ENCODE data around the gene ADAMTS2. TPM values are rescaled to one million over a fixed set of nuclear protein-coding genes. Genes with fewer than 3 reads are reported as not detected.
"Not testable (repeated sequence)": the region's sequence is repeated elsewhere in the genome, so short reads cannot be mapped to it uniquely, and the experiment has no call there.

Gene ADAMTS2
- total and polyA plus RNA-seq, 4 donors, result 12.5 to 27.1 (median 19.7) TPM

DNA sequence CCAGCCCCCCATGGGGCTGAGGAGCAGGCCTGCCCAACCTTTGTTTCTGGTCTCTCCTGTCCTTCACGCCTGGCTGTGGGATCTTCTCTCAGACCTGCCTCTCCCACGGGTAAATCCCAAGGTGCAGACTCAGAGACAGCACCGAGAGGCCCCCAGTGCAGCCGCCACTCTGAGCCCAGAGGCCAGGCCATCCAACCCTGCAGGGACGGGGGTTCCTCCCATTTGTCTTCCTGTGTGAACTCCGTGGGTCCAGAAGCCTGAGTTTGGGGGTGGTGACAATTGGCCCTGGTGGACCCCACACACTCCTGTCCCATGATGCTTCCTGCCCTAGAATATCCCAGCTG is 123.4 kb downstream of the ADAMTS2 start:
- WGBS (ENCODE audit: insufficient coverage), result 93% methylated on average over 4 of the region's 6 CpGs

DNA sequence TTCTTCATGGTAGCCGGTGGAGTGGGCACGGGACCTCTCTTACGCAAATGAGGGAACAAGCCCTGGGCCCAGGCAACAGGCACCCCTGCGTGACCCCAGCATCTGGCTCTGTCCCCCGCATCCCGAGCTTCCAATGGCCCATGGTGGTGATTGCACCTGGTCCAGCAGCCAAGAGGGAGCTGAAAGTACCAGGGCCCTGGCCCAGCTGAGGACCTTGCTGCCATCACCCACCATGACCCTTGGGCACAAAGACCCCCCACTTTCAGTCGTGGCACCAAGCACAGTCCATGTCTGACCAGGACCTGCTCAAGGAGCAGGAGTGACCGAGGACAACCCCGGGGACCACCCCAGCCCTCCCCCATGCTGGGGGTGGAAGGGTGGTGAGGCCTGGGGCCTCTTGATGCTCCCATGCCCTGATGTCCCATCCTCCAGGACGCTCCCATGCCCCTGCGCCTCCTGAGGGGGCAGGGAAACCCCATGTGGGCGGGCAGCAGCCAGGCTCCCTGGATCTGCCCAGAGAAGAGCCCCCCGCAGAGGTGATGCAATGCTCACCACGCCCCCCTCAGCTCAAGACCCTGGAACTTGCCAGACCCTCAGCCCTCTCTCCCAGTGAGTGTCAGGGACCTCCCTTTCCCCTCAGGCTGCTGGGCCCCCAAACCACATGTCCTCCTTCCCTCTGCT is 123.9 kb downstream of the ADAMTS2 start:
- Histone ChIP-seq H3K27me3 (ENCODE audit: control insufficient read depth, insufficient read depth, low read length) (no peaks in the 10 kb centered on the region), H3K4me1 (ENCODE audit: control insufficient read depth, insufficient read depth, low read length) (peaks cover 24% of the 10 kb centered on the region), H3K4me3 (ENCODE audit: low read depth, low read length) (no peak overlapping the region), H3K9me3 (ENCODE audit: control insufficient read depth, insufficient read depth, low read length) (peaks cover 7% of the 10 kb centered on the region), H3K27ac (ENCODE audit: low read depth, low read length) (no peak overlapping the region), H3K36me3 (ENCODE audit: control insufficient read depth, insufficient read depth, low read length) (peaks cover 3% of the 10 kb centered on the region)
- no peak for DNase-seq (ENCODE audit: low read depth in 4 of 6, low spot score in 6 of 6)
- WGBS (ENCODE audit: insufficient coverage), result 94% methylated on average over 10 of the region's 14 CpGs

More for the DNA sequence above, 123.4 kb downstream of the ADAMTS2 start:
- Histone ChIP-seq H3K27ac (ENCODE audit: low read depth, low read length) (no peak overlapping the region), H3K4me3 (ENCODE audit: low read depth, low read length) (no peak overlapping the region), H3K4me1 (ENCODE audit: control insufficient read depth, insufficient read depth, low read length) (peaks cover 24% of the 10 kb centered on the region), H3K9me3 (ENCODE audit: control insufficient read depth, insufficient read depth, low read length) (peaks cover 7% of the 10 kb centered on the region), H3K27me3 (ENCODE audit: control insufficient read depth, insufficient read depth, low read length) (no peaks in the 10 kb centered on the region), H3K36me3 (ENCODE audit: control insufficient read depth, insufficient read depth, low read length) (peaks cover 3% of the 10 kb centered on the region)
- DNase-seq (ENCODE audit: low read depth in 4 of 6, low spot score in 6 of 6), result no peak

DNA sequence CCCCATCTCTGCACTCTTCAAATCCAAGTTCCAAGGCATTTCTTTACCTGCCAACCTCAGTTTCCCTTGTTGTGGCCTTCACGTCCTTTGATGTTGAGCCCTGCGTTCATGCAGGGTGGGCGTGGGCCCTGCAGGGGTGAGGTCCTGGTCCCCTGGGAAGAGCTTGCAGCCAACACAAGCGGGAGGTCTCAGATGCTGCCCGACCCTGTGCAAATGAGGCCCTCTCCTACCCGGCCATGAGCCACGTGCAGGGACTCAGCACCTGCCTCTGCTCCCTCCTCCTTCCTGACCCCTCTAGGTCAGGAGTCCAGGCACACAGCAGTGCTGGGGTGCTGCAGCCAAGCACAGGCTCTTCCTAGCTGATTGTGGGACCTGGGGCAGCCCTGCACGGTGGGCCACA is 124.5 kb downstream of the ADAMTS2 start:
- 75% methylated on average over 8 of the region's 8 CpGs for WGBS (ENCODE audit: insufficient coverage)
- H3K27ac ChIP-seq (ENCODE audit: low read depth, low read length), result no peak overlapping the region
- H3K9me3 ChIP-seq (ENCODE audit: control insufficient read depth, insufficient read depth, low read length), result peaks cover 7% of the 10 kb centered on the region
- H3K27me3 ChIP-seq (ENCODE audit: control insufficient read depth, insufficient read depth, low read length), result no peaks in the 10 kb centered on the region
- peaks cover 24% of the 10 kb centered on the region for H3K4me1 ChIP-seq (ENCODE audit: control insufficient read depth, insufficient read depth, low read length)
- no peak overlapping the region for H3K4me3 ChIP-seq (ENCODE audit: low read depth, low read length)
- peaks cover 3% of the 10 kb centered on the region for H3K36me3 ChIP-seq (ENCODE audit: control insufficient read depth, insufficient read depth, low read length)
- DNase-seq (ENCODE audit: low read depth in 4 of 6, low spot score in 6 of 6), result no peak

DNA sequence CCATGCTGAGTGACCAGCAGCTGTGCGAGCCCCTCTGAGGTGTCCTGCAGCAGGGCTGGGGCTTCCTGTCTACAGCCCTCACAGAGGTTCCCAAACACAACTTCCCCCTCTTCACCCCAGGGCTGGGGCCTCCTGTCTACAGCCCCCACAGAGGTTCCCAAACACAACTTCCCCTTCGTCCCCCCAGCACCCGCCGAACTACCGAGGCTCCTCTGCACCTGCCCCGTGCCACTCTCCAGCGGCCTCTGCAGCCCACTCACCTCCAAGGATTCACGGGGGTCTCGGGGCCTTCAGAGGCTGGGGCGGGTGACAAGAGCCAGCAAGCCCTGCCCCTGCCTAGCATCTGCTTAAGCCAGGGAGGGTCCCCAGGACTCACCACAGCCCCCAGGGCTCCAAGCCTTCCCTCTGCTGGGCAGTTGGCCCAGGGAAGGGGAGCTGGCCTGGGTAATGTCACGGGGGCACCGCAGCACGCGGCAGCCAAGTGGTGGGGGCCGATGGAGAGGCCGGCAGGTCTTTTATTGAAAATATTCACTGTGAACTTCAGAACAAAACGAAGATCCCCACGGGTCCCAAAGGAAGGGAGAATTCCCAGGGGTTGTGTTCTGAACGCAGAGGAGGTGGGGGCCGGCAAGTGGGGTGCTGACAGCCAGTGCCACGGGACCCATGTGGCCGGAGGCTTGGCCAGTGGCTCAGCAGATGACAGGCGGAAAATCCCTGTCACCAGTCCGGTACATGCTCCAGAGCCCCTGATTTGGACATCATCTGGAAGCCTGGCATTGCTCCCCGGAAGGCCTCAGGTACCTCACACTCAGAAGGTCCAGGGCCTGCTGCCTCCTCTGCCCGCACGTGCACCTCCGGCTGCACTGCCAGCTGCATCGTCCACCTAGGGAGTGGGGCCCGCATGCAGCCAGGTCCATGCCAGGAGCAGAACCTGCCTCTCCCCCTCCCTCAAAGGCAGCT is 125.3 kb downstream of the ADAMTS2 start:
- Histone ChIP-seq H3K27ac (ENCODE audit: low read depth, low read length) (no peak overlapping the region), H3K9me3 (ENCODE audit: control insufficient read depth, insufficient read depth, low read length) (peaks cover 7% of the 10 kb centered on the region), H3K4me3 (ENCODE audit: low read depth, low read length) (no peak overlapping the region), H3K4me1 (ENCODE audit: control insufficient read depth, insufficient read depth, low read length) (peaks cover 24% of the 10 kb centered on the region), H3K27me3 (ENCODE audit: control insufficient read depth, insufficient read depth, low read length) (no peaks in the 10 kb centered on the region), H3K36me3 (ENCODE audit: control insufficient read depth, insufficient read depth, low read length) (peaks cover 3% of the 10 kb centered on the region)
- DNase-seq (ENCODE audit: low read depth in 4 of 6, low spot score in 6 of 6), result no peak
- 86% methylated on average over 30 of the region's 30 CpGs for WGBS (ENCODE audit: insufficient coverage)

DNA sequence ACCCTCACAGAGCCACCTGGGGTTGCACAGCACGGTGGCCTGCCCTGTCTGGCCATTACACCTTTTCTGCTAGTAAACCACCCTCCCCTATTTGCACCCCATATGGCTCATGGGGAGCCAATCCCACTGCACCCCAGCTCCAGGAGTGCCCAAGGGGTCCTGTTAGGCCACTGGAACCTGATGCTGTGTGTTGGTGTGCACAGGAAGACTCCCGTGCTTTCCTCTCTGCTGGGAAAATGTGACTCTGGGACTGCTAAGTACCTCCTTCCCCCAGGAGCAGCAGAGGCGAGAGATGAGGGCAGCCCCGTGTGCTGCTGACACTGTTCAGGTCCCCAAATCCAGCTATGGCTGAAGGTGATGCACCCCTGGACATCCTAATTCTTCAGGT is 126.3 kb downstream of the ADAMTS2 start:
- peaks cover 3% of the 10 kb centered on the region for H3K36me3 ChIP-seq (ENCODE audit: control insufficient read depth, insufficient read depth, low read length)
- no peak overlapping the region for H3K27ac ChIP-seq (ENCODE audit: low read depth, low read length)
- 76% methylated on average over 4 of the region's 4 CpGs for WGBS (ENCODE audit: insufficient coverage)
- no peaks in the 10 kb centered on the region for H3K27me3 ChIP-seq (ENCODE audit: control insufficient read depth, insufficient read depth, low read length)
- no peak for DNase-seq (ENCODE audit: low read depth in 4 of 6, low spot score in 6 of 6)
- peaks cover under 1% of the 10 kb centered on the region for H3K9me3 ChIP-seq (ENCODE audit: control insufficient read depth, insufficient read depth, low read length)
- peaks cover 24% of the 10 kb centered on the region for H3K4me1 ChIP-seq (ENCODE audit: control insufficient read depth, insufficient read depth, low read length)
- no peak overlapping the region for H3K4me3 ChIP-seq (ENCODE audit: low read depth, low read length)

DNA sequence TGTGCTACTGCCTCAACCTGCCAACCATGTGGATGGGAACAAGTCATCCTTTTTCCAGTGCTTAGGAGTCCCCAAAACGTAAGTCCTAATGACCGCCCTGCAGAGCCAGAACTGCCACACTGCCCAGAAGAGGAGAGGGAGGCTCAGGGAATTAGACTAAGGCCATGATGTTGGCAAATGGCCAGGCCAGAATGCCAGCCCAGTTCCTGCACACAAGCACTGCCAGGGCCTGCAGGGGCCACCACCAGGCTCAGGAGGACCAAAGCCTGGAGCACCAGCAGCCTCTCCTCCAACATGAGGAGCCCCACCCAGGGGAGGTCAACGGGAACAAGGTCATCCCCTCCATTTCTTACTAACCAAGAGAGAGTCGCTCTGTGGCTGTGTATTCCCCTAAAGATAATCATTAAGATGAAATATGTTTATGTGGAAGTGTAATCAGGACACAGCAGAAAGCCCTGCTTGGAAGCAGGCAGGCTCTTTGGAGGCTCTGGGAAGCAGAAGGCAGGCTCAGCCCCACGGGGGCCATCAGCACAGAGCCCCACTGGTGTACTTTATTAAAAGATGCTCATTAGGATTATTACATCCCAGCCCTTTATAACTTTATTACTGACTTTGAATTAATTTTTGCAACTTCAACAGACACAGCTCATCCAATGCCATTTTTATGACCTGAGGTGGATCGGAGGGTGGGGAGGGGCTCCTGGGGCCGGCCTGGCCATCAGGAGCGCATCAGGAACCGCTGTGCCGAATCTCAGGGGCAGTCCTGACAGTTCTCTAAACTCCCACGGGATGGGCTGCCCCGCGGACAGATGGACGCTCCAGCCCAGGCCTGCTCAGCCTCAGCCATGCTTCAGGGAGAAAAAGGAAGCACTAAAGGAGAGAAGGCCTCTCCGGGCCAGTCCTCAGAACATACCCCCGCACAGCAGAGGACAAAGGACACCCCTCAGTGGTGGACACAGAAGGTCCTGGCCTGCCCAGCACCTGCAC is 127.0 kb downstream of the ADAMTS2 start:
- DNase-seq (ENCODE audit: low read depth in 4 of 6, low spot score in 6 of 6), result peak in 1 of 6 donors; percentile 81
- H3K36me3 ChIP-seq (ENCODE audit: control insufficient read depth, insufficient read depth, low read length), result peaks cover 3% of the 10 kb centered on the region
- H3K4me1 ChIP-seq (ENCODE audit: control insufficient read depth, insufficient read depth, low read length), result peaks cover 24% of the 10 kb centered on the region
- H3K9me3 ChIP-seq (ENCODE audit: control insufficient read depth, insufficient read depth, low read length), result no peaks in the 10 kb centered on the region
- H3K4me3 ChIP-seq (ENCODE audit: low read depth, low read length), result no peak overlapping the region
- H3K27me3 ChIP-seq (ENCODE audit: control insufficient read depth, insufficient read depth, low read length), result no peaks in the 10 kb centered on the region
- no peak overlapping the region for H3K27ac ChIP-seq (ENCODE audit: low read depth, low read length)
- 59% methylated on average over 13 of the region's 16 CpGs for WGBS (ENCODE audit: insufficient coverage)

DNA sequence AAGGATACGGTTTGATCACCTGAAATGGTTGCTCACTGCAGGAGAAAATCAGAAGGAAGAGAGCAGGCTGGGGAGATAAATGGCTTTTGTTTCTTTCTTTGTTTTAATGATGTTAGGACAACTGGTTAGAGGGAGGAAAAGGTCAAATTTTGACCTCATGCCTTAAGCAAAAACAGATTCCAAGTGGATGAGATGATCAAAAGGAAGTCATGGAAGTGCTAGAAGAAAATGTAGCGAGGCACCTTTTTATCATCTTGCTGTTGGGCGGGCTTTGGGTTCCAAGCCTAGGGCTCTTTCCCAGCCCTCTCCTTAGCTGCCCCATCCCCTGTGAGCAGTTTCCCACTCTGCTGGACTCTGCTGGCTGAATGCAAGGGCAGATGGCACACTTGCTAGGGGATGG is 127.9 kb downstream of the ADAMTS2 start:
- H3K27me3 ChIP-seq (ENCODE audit: control insufficient read depth, insufficient read depth, low read length), result no peaks in the 10 kb centered on the region
- peaks cover 3% of the 10 kb centered on the region for H3K36me3 ChIP-seq (ENCODE audit: control insufficient read depth, insufficient read depth, low read length)
- H3K4me3 ChIP-seq (ENCODE audit: low read depth, low read length), result no peak overlapping the region
- H3K27ac ChIP-seq (ENCODE audit: low read depth, low read length), result no peak overlapping the region
- H3K9me3 ChIP-seq (ENCODE audit: control insufficient read depth, insufficient read depth, low read length), result no peaks in the 10 kb centered on the region
- peaks cover 24% of the 10 kb centered on the region for H3K4me1 ChIP-seq (ENCODE audit: control insufficient read depth, insufficient read depth, low read length)
- DNase-seq (ENCODE audit: low read depth in 4 of 6, low spot score in 6 of 6), result no peak
- 75% methylated on average over 3 of the region's 3 CpGs for WGBS (ENCODE audit: insufficient coverage)

DNA sequence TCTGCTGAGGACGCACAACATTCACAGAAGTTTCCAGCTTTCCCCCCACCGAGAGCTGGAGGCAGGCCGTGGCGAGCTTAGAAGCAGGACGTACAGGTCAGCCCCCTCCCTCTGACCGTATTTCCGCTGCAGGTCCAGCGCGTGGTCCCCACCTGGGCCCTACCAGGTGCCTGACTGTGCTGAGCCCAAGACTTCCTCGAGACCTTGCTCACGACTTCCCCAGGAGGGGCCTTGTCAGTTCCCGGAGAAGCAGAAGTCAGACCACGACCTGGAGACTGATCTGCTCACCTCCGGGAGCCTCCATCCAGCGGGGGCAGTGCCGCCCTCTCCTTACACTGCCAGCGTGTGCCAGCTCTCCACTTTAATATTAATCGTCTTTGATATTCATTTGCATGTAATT is 128.9 kb downstream of the ADAMTS2 start:
- not testable (repeated sequence) for H3K36me3 ChIP-seq (ENCODE audit: control insufficient read depth, insufficient read depth, low read length); H3K9me3 ChIP-seq (ENCODE audit: control insufficient read depth, insufficient read depth, low read length); DNase-seq (ENCODE audit: low read depth in 4 of 6, low spot score in 6 of 6); H3K4me3 ChIP-seq (ENCODE audit: low read depth, low read length); H3K27ac ChIP-seq (ENCODE audit: low read depth, low read length); H3K27me3 ChIP-seq (ENCODE audit: control insufficient read depth, insufficient read depth, low read length)
- H3K4me1 ChIP-seq (ENCODE audit: control insufficient read depth, insufficient read depth, low read length), result peaks cover 24% of the 10 kb centered on the region
- 89% methylated on average over 11 of the region's 18 CpGs for WGBS (ENCODE audit: insufficient coverage)

DNA sequence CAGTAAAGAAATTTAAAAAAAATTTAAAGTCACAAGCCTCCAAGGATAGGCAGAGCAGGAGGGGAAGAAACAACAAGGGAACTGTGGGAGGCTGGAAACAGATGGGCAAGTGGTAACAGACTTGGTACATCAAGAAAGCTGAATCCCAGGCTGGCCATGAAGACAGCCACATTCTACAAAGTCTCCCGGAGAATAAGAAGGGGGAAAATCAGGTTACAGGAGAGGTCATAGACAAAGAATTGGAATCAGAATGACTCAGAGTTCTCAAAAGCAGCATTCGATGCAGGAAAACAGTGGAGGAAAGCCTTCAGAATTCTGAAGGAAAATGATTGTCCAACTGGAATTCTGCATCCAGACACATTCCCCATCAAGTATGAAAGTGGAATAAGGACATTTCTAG is 129.7 kb downstream of the ADAMTS2 start:
- Histone ChIP-seq H3K4me1 (ENCODE audit: control insufficient read depth, insufficient read depth, low read length) (peaks cover 24% of the 10 kb centered on the region), H3K27ac (ENCODE audit: low read depth, low read length) (no peak overlapping the region), H3K4me3 (ENCODE audit: low read depth, low read length) (no peak overlapping the region), H3K9me3 (ENCODE audit: control insufficient read depth, insufficient read depth, low read length) (no peaks in the 10 kb centered on the region), H3K27me3 (ENCODE audit: control insufficient read depth, insufficient read depth, low read length) (no peaks in the 10 kb centered on the region), H3K36me3 (ENCODE audit: control insufficient read depth, insufficient read depth, low read length) (peaks cover 1% of the 10 kb centered on the region)
- WGBS (ENCODE audit: insufficient coverage), result 67% methylated on average over 1 of the region's 2 CpGs
- DNase-seq (ENCODE audit: low read depth in 4 of 6, low spot score in 6 of 6), result no peak

Measured in spinal cord (tissue), 10 donors.